OCI-LY7 (cell line): Measurements from ENCODE around the gene EFCAB11.

Source experiments
- EZH2phosphoT487 ChIP-seq: fragments of 200-600 bp; sonication (generic); IDR thresholded peaks from 2 replicates; pipeline ENCODE4 v1.6.1; 2018; ENCODE audit warnings: low read depth, borderline replicate concordance, mild to moderate bottlenecking, mixed run types, antibody characterized with exemption, low read length, moderate library complexity, mixed read lengths
- TF ChIP-seq, protein P1 (sequence below): fragments of 200-600 bp; sonication (generic); conservative IDR thresholded peaks from 2 replicates; pipeline ENCODE4 v1.5.1; 2014; ENCODE audit warnings: mild to moderate bottlenecking, antibody characterized with exemption, low read length, moderate library complexity, mixed read lengths

DNA sequence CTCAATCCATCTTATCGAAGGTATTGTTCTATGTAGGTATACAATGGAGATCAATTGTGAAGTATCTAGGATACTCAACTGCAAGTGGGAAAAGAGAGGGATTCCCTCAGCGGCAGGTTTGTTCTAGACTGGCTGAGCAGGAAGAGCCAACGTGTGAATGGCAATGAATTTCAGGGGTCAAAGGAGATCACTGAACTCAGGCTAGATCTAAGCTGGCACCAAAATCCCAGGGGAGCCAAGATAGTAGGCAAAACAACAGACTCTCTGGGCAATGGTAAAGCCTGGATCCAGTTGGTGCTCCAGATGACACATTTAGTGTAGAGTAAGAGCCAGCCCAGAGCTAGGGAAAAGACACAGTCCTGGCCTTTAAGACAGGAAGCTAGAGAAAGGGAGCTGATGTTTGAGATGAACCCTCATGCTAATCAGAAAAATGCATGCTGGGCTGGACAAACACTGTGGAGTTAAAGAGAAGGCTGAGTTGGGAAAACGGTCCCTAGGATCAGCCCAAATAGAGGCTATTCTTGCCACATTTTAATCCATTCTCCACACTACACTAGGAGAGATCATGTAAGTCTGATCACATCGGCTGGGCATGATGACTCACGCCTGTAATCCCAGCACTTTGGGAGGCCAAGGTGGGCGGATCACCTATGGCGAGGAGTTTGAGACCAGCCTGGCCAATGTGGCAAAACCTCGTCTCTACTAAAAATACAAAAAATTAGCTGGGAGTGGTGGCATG lies 45.6 kb downstream of the EFCAB11 start:
- TF ChIP-seq, protein P1, sequence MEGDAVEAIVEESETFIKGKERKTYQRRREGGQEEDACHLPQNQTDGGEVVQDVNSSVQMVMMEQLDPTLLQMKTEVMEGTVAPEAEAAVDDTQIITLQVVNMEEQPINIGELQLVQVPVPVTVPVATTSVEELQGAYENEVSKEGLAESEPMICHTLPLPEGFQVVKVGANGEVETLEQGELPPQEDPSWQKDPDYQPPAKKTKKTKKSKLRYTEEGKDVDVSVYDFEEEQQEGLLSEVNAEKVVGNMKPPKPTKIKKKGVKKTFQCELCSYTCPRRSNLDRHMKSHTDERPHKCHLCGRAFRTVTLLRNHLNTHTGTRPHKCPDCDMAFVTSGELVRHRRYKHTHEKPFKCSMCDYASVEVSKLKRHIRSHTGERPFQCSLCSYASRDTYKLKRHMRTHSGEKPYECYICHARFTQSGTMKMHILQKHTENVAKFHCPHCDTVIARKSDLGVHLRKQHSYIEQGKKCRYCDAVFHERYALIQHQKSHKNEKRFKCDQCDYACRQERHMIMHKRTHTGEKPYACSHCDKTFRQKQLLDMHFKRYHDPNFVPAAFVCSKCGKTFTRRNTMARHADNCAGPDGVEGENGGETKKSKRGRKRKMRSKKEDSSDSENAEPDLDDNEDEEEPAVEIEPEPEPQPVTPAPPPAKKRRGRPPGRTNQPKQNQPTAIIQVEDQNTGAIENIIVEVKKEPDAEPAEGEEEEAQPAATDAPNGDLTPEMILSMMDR: no peak
- no peak for TF ChIP-seq EZH2phosphoT487
